PC-9 (cell line): ENCODE data around the gene ANKRD33B. TPM values are rescaled to one million over a fixed set of nuclear protein-coding genes. Genes with fewer than 3 reads are reported as not detected.

ENCODE experiments used
- BruUV-seq: library from RNA; stranded (reverse); fragments of 400-500 nt; replicated peaks from 2 replicates; lab custom pipeline; 2021; lab: Mats Ljungman, UMichigan
- CTCF ChIA-PET: fragments of 300-600 bp; sonication (Branson Sonifier 250); formaldehyde crosslinking; loops from one replicate; lab custom pipeline; 2022; ENCODE audit warnings: antibody characterized with exemption; lab: Charles Lee
- POLR2A ChIA-PET: fragments of 300-600 bp; sonication (Branson Sonifier 250); formaldehyde crosslinking; loops from one replicate; lab custom pipeline; 2022; ENCODE audit warnings: antibody characterized with exemption; ENCODE audit not compliant: unreplicated experiment; lab: Charles Lee
- DNase-seq, 2 experiments: peaks; one replicate each; pipeline versions ENCODE4 v3.0.0 to v3.0.0-alpha.2; 2015 to 2022; ENCODE audit warnings: mixed read lengths in 1 of 2
- H2AFZ ChIP-seq: fragments of 200-600 bp; sonication (generic); 2 replicates; pipeline ENCODE4 v1.8.1; 2017; ENCODE audit warnings: antibody characterized with exemption
- H3F3A ChIP-seq: fragments of 200-600 bp; sonication (generic); 2 replicates; pipeline ENCODE4 v1.8.1; 2017; ENCODE audit warnings: antibody characterized with exemption, mild to moderate bottlenecking, low read depth; ENCODE audit not compliant: insufficient read depth
- H3K27ac ChIP-seq: fragments of 200-600 bp; sonication (generic); 2 replicates; pipeline ENCODE4 v1.6.1; 2016; ENCODE audit warnings: mixed run types
- H3K27me3 ChIP-seq: fragments of 200-600 bp; sonication (generic); 2 replicates; pipeline ENCODE4 v1.6.1; 2016; ENCODE audit warnings: low read depth, mixed run types; ENCODE audit not compliant: insufficient read depth
- H3K36me3 ChIP-seq: fragments of 200-600 bp; sonication (generic); 2 replicates; pipeline ENCODE4 v1.6.1; 2016; ENCODE audit warnings: low read depth, mixed run types
- H3K4me1 ChIP-seq: fragments of 200-600 bp; sonication (generic); replicated peaks from 2 replicates; pipeline ENCODE4 v1.6.1; 2016; ENCODE audit warnings: mixed run types; ENCODE audit not compliant: insufficient read depth
- H3K4me2 ChIP-seq: fragments of 200-600 bp; sonication (generic); 2 replicates; pipeline ENCODE4 v1.6.1; 2017; ENCODE audit warnings: mixed run types
- H3K4me3 ChIP-seq: fragments of 200-600 bp; sonication (generic); 2 replicates; pipeline ENCODE4 v1.6.1; 2016; ENCODE audit warnings: mixed run types
- H3K79me2 ChIP-seq: fragments of 200-600 bp; sonication (generic); 2 replicates; pipeline ENCODE4 v1.6.1; 2017; ENCODE audit warnings: low read depth, mixed run types
- H3K9me2 ChIP-seq: fragments of 200-600 bp; sonication (generic); 2 replicates; pipeline ENCODE4 v1.8.1; 2017; ENCODE audit warnings: mild to moderate bottlenecking; ENCODE audit not compliant: insufficient read depth
- H3K9me3 ChIP-seq: fragments of 200-600 bp; sonication (generic); 2 replicates; pipeline ENCODE4 v1.8.1; 2016; ENCODE audit warnings: low read depth; ENCODE audit not compliant: insufficient read depth
- H4K20me1 ChIP-seq: fragments of 200-600 bp; sonication (generic); 2 replicates; pipeline ENCODE4 v1.8.1; 2017; ENCODE audit not compliant: insufficient read depth
- CTCF ChIP-seq: fragments of 200-600 bp; sonication (generic); conservative IDR thresholded peaks from 2 replicates; pipeline ENCODE4 v1.6.1; 2017; ENCODE audit warnings: mixed run types, antibody characterized with exemption, mild to moderate bottlenecking, moderate library complexity
- EZH2 ChIP-seq: fragments of 200-600 bp; sonication (generic); IDR thresholded peaks from 2 replicates; pipeline ENCODE4 v1.8.0; 2017; ENCODE audit warnings: antibody characterized with exemption, low read depth
- intact Hi-C: fragments of 100-400 bp; cut with micrococcal nuclease; formaldehyde crosslinking; loops from one replicate; pipeline ENCODE4 v1.10.0; 2022; ENCODE audit not compliant: unreplicated experiment
- total RNA-seq: library from RNA; stranded (reverse); gene quantifications from 2 replicates; pipeline ENCODE4 v1.2.3, GENCODE V29; 2021

The ANKRD33B gene
- total RNA-seq, 1 experiment from 2014 or later, result 32.1 TPM

DNA sequence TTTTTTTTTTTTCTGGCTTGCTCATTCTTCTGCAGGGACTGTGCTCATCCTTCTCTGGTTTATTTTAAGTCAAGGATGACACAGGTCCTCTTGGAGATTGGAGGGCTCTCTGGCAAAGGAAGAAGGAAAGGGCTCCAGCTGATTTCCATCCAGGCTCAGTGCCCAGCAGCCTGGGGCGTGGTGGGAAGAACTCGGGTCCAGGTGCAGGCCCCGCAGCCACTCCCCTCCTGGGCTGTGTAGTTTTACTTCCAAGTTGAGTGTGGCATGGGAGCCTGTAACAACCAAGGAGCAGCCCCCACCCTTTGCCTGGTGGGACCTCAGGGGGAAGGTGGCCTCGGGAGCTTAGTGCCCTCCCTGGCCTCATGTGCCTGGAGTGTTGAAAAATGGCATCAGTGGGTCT is 58.9 kb downstream of the ANKRD33B start:
- ChIA-PET POLR2A (interaction anchor here (0.8 kb wide), 1 partner anchor 71 kb away, joined by 8 read pairs; no protein-coding TSS in a partner anchor), CTCF (no interaction called here)
- BruUV-seq, result no TSS peak
- Histone ChIP-seq H3K27me3 (no peaks in the 10 kb centered on the region), H3F3A (peaks cover 15% of the 10 kb centered on the region), H3K4me3 (no peak overlapping the region), H3K27ac (no peak overlapping the region), H2AFZ (no peak overlapping the region), H4K20me1 (no peaks in the 10 kb centered on the region), H3K79me2 (no peaks in the 10 kb centered on the region), H3K4me1 (peaks cover 7% of the 10 kb centered on the region), H3K36me3 (no peaks in the 10 kb centered on the region), H3K9me3 (no peaks in the 10 kb centered on the region), H3K9me2 (no peaks in the 10 kb centered on the region), H3K4me2 (no peak overlapping the region)
- intact Hi-C loops, result no loop called here
- TF ChIP-seq EZH2, result no peak
- TF ChIP-seq CTCF, result no peak
- DNase-seq, result no peak

- Histone ChIP-seq H4K20me1 (no peaks in the 10 kb centered on the region), H3F3A (peaks cover 15% of the 10 kb centered on the region), H3K79me2 (no peaks in the 10 kb centered on the region), H3K9me3 (no peaks in the 10 kb centered on the region), H2AFZ (no peak overlapping the region), H3K4me2 (no peak overlapping the region), H3K36me3 (no peaks in the 10 kb centered on the region), H3K4me1 (peaks cover 7% of the 10 kb centered on the region), H3K27me3 (no peaks in the 10 kb centered on the region), H3K4me3 (no peak overlapping the region), H3K27ac (no peak overlapping the region), H3K9me2 (no peaks in the 10 kb centered on the region)
- TF ChIP-seq EZH2 (no peak), CTCF (no peak)
- intact Hi-C loops, result no loop called here
- POLR2A ChIA-PET, result interaction anchor here (0.8 kb wide), 1 partner anchor 72 kb away, joined by 8 read pairs; no protein-coding TSS in a partner anchor
- no TSS peak for BruUV-seq
- no peak for DNase-seq
- CTCF ChIA-PET, result no interaction called here
Measured at GRCh38 chr5:10623305-10623910, 59.5 kb downstream of the ANKRD33B start.

DNA sequence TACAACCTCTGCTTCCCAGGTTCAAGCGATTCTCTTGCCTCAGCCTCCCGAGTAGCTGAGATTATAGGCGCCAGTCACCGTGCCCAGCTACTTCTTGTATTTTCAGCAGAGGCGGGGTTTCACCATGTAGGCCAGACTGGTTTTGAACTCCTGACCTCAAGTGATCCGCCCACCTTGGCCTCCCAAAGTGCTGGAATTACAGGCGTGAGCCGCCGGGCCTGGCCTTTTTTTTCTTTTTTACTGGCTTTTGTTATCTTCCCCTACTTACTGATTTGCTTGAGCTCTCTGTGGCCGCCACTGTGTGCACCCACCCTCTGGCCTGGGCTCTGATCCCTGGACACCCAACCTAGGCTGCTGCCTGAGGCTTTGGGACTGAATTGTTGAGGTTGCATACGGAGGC is 60.3 kb downstream of the ANKRD33B start:
- H3K9me2 ChIP-seq, result no peaks in the 10 kb centered on the region
- H3K4me2 ChIP-seq, result no peak overlapping the region
- DNase-seq, result no peak
- BruUV-seq, result no TSS peak
- H3K27me3 ChIP-seq, result no peaks in the 10 kb centered on the region
- H3K4me1 ChIP-seq, result peaks cover 7% of the 10 kb centered on the region
- H3K9me3 ChIP-seq, result no peaks in the 10 kb centered on the region
- no peaks in the 10 kb centered on the region for H4K20me1 ChIP-seq
- H3K36me3 ChIP-seq, result no peaks in the 10 kb centered on the region
- TF ChIP-seq EZH2 (no peak), CTCF (no peak)
- no peak overlapping the region for H2AFZ ChIP-seq
- H3K79me2 ChIP-seq, result no peaks in the 10 kb centered on the region
- H3F3A ChIP-seq, result peaks cover 15% of the 10 kb centered on the region
- intact Hi-C loops, result no loop called here
- no peak overlapping the region for H3K27ac ChIP-seq
- ChIA-PET CTCF (no interaction called here), POLR2A (no interaction called here)
- H3K4me3 ChIP-seq, result no peak overlapping the region
